CD14-positive monocyte (primary cell): ENCODE results near the gene NUBP2. TPM values are rescaled to one million over a fixed set of nuclear protein-coding genes. Genes with fewer than 3 reads are reported as not detected.

Experiments used
- DNase-seq, 3 donors: peaks; one replicate each; pipeline ENCODE4 v3.0.0-alpha.2; 2011 to 2022
- H2AFZ ChIP-seq: 2 replicates; pipeline ENCODE4 v1.6.0; 2012; ENCODE audit warnings: mild to moderate bottlenecking, low read depth, low read length, inconsistent platforms; ENCODE audit not compliant: insufficient read depth, poor library complexity, severe bottlenecking
- H3K27ac ChIP-seq, 2 donors: 1 replicate in 1 of 2; 2 replicates in 1 of 2; pipeline ENCODE4 v1.5.1; 2012 to 2013; ENCODE audit warnings: low read length in 2 of 2, control low read depth in 1 of 2, inconsistent platforms in 1 of 2, low read depth in 1 of 2, mild to moderate bottlenecking in 1 of 2
- H3K27me3 ChIP-seq, 2 donors: one replicate each; pipeline versions ENCODE4 v1.6.0 to v1.6.1; 2011 to 2013; ENCODE audit warnings: low read length in 2 of 2; ENCODE audit not compliant: control insufficient read depth in 2 of 2, insufficient read depth in 2 of 2
- H3K36me3 ChIP-seq, 2 donors: replicated peaks in 1 of 2; 1 replicate in 1 of 2; 2 replicates in 1 of 2; pipeline versions ENCODE4 v1.5.1 to v1.6.1; 2012 to 2013; ENCODE audit warnings: low read length in 2 of 2, control low read depth in 1 of 2, inconsistent platforms in 1 of 2, mild to moderate bottlenecking in 1 of 2; ENCODE audit not compliant: insufficient read depth in 2 of 2, control insufficient read depth in 1 of 2
- H3K4me1 ChIP-seq, 2 donors: 1 replicate in 1 of 2; 2 replicates in 1 of 2; pipeline versions ENCODE4 v1.5.1 to v1.6.1; 2012 to 2013; ENCODE audit warnings: low read length in 2 of 2, control low read depth in 1 of 2, inconsistent platforms in 1 of 2, mild to moderate bottlenecking in 1 of 2, moderate library complexity in 1 of 2; ENCODE audit not compliant: insufficient read depth in 2 of 2, control insufficient read depth in 1 of 2
- H3K4me2 ChIP-seq: replicated peaks from 2 replicates; pipeline ENCODE3; 2012; ENCODE audit warnings: low read length, moderate library complexity, mild to moderate bottlenecking; ENCODE audit not compliant: poor library complexity, severe bottlenecking; ENCODE audit errors: extremely low read depth
- H3K4me3 ChIP-seq, 3 experiments: fragments of 200-600 bp in 1 of 3; sonication (generic) in 1 of 3; replicated peaks in 1 of 3; 1 replicate in 2 of 3; 2 replicates in 1 of 3; pipeline ENCODE4 v1.5.1; 2011 to 2013; ENCODE audit warnings: low read length in 3 of 3, mild to moderate bottlenecking in 3 of 3, control low read depth in 2 of 3, low read depth in 2 of 3, inconsistent platforms in 1 of 3, moderate library complexity in 1 of 3
- H3K79me2 ChIP-seq: 2 replicates; pipeline ENCODE4 v1.6.0; 2012; ENCODE audit warnings: mild to moderate bottlenecking, control low read depth, inconsistent platforms, low read length, moderate library complexity; ENCODE audit not compliant: insufficient read depth
- H3K9ac ChIP-seq: 2 replicates; pipeline ENCODE4 v1.6.0; 2017; ENCODE audit warnings: low read length, mild to moderate bottlenecking; ENCODE audit not compliant: insufficient read depth, poor library complexity, severe bottlenecking
- H3K9me3 ChIP-seq, 2 donors: replicated peaks in 1 of 2; 1 replicate in 1 of 2; 2 replicates in 1 of 2; pipeline versions ENCODE4 v1.5.1 to v1.6.1; 2012 to 2013; ENCODE audit warnings: low read length in 2 of 2, control low read depth in 1 of 2; ENCODE audit not compliant: control insufficient read depth in 1 of 2, insufficient read depth in 1 of 2
- H4K20me1 ChIP-seq: 2 replicates; pipeline ENCODE4 v1.6.0; 2012; ENCODE audit warnings: mild to moderate bottlenecking, low read length, control low read depth, moderate library complexity; ENCODE audit not compliant: insufficient read depth
- H3K27ac Mint-ChIP-seq, 7 donors: one replicate each; pipeline ENCODE4 v1.8.0; 2020; ENCODE audit warnings: mild to moderate bottlenecking in 7 of 7, mixed read lengths in 7 of 7, moderate library complexity in 6 of 7, inconsistent platforms in 2 of 7
- H3K27me3 Mint-ChIP-seq, 3 donors: one replicate each; pipeline ENCODE4 v1.8.0; 2021 to 2022; ENCODE audit warnings: low read depth in 3 of 3, mild to moderate bottlenecking in 3 of 3, mixed read lengths in 3 of 3, moderate library complexity in 3 of 3, inconsistent platforms in 1 of 3
- H3K36me3 Mint-ChIP-seq, 2 donors: one replicate each; pipeline ENCODE4 v1.8.0; 2020; ENCODE audit warnings: mixed read lengths in 2 of 2, inconsistent platforms in 1 of 2, mild to moderate bottlenecking in 1 of 2
- H3K4me1 Mint-ChIP-seq: one replicate; pipeline ENCODE4 v1.8.0; 2020; ENCODE audit warnings: mild to moderate bottlenecking, mixed read lengths
- H3K4me3 Mint-ChIP-seq, 2 donors: one replicate each; pipeline ENCODE4 v1.8.0; 2020; ENCODE audit warnings: mild to moderate bottlenecking in 2 of 2, mixed read lengths in 2 of 2, moderate library complexity in 1 of 2
- H3K9me3 Mint-ChIP-seq, 7 donors: one replicate each; pipeline ENCODE4 v1.8.0; 2020 to 2022; ENCODE audit warnings: mixed read lengths in 7 of 7, mild to moderate bottlenecking in 6 of 7, moderate library complexity in 6 of 7, inconsistent platforms in 2 of 7
- WGBS: methylation state at CpG from one replicate; pipeline ENCODE4 v1.1.5; 2013; ENCODE audit warnings: missing lambda C conversion rate; ENCODE audit not compliant: insufficient coverage; 5-methylcytosine and 5-hydroxymethylcytosine counted together
- intact Hi-C, 2 donors: fragments of 100-400 bp; cut with micrococcal nuclease; formaldehyde crosslinking; loops; one replicate each; pipeline versions ENCODE4 v1.15.0 to v1.15.1; 2023
- polyA plus RNA-seq, 3 donors: library from polyadenylated mRNA; depleted of rRNA in 1 of 3; unstranded in 2 of 3; stranded (reverse) in 1 of 3; fragments of 300-500 nt in 2 of 3; fragments of >200 nt in 1 of 3; fragmentation: Illumina TruSeq in 2 of 3; gene quantifications; 1 replicate in 2 of 3; 2 replicates in 1 of 3; pipeline ENCODE4 v1.2.3, GENCODE V29; 2012 to 2021
- TF ChIP-seq, protein P1 (sequence below): fragments of 200-600 bp; IDR thresholded peaks from one replicate; pipeline ENCODE4 v1.8.0; 2022; ENCODE audit warnings: antibody characterized with exemption, mild to moderate bottlenecking

The NUBP2 gene
- polyA plus RNA-seq, 3 donors, result 34.4 to 69.5 (median 57.9) TPM

DNA sequence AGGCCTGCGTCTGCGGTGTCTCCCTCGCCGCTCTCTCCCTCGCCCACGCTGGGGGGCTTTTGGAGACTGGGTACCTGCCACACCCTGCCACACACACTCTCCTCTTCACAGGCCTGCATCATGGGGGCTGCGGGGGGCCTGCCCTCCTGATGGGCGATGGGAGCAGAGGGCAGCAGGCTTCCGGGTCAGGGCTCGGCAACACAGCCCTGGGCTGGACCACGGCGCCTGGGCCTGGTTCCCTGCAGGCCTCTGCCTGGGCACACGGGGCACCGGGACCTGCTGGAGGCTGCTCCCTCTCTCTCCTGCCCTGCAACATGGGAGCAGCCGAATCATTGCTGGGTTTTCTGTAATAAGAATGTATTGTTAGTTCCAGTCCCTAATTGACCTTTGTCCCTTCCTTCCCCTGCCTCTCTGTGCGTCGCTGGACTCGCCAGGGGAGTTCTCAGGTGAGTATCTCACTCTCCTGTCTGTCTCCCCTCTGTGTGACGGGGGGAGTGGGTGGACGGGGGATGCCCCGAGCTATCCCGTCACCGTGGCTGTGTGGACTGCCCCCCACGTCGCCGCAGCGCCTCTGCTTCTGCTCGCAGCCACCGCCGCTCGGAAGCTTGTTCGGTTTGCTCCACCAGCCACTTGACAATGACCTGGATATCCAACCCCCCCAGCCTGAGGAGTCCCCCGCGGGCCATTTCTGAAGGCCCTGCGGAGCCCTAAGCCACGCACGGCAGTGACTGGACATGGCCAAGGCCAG, 24.9 kb upstream of the NUBP2 start:
- Mint-ChIP-seq H3K9me3 (peaks cover 0 to 2% (median 0%) of the 10 kb centered on the region in 7 donors), H3K4me1 (no peaks in the 10 kb centered on the region), H3K4me3 (no peak overlapping the region), H3K27ac (peak overlapping the region in 1 of 7 donors; percentile 53), H3K27me3 (peaks cover 0 to 3% (median 2%) of the 10 kb centered on the region in 3 donors), H3K36me3 (peaks cover 46 to 87% of the 10 kb centered on the region in 2 donors)
- no peaks in the 10 kb centered on the region for H3K27me3 ChIP-seq
- H3K79me2 ChIP-seq, result no peaks in the 10 kb centered on the region
- no peaks in the 10 kb centered on the region for H3K9me3 ChIP-seq
- H3K4me1 ChIP-seq, result no peaks in the 10 kb centered on the region
- no peak for DNase-seq
- no peak overlapping the region for H2AFZ ChIP-seq
- WGBS, result 98% methylated on average over 28 of the region's 37 CpGs
- no peak overlapping the region for H3K4me3 ChIP-seq
- no peak overlapping the region for H3K4me2 ChIP-seq
- H3K9ac ChIP-seq, result no peak overlapping the region
- H3K27ac ChIP-seq, result no peak overlapping the region
- TF ChIP-seq, protein P1, sequence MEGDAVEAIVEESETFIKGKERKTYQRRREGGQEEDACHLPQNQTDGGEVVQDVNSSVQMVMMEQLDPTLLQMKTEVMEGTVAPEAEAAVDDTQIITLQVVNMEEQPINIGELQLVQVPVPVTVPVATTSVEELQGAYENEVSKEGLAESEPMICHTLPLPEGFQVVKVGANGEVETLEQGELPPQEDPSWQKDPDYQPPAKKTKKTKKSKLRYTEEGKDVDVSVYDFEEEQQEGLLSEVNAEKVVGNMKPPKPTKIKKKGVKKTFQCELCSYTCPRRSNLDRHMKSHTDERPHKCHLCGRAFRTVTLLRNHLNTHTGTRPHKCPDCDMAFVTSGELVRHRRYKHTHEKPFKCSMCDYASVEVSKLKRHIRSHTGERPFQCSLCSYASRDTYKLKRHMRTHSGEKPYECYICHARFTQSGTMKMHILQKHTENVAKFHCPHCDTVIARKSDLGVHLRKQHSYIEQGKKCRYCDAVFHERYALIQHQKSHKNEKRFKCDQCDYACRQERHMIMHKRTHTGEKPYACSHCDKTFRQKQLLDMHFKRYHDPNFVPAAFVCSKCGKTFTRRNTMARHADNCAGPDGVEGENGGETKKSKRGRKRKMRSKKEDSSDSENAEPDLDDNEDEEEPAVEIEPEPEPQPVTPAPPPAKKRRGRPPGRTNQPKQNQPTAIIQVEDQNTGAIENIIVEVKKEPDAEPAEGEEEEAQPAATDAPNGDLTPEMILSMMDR, result no peak
- intact Hi-C loops, result no loop called here
- H4K20me1 ChIP-seq, result peaks cover 10% of the 10 kb centered on the region
- peaks cover 58 to 83% of the 10 kb centered on the region in 2 donors for H3K36me3 ChIP-seq

DNA sequence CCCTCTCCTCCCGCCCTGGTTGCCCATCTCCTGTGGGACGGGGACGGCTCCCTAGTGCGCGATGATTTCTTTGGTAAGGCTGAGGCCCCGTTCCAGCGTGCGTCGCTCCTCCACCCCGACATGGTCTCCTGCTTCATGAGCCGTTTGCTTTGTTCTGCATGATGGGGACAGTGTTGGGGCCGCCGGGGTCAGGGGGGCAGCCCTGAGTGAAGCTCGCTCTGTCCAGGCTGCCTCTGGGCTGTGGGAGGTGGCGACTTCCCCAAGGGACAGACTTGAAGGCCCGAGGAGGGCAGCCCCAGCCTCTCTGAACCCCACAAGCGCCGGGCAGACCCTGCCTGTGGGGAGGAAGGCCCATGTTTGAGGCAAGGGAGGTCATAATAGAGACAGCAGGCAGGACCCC, 23.8 kb upstream of the NUBP2 start:
- WGBS, result 95% methylated on average over 13 of the region's 18 CpGs
- Mint-ChIP-seq H3K4me3 (no peak overlapping the region), H3K9me3 (peaks cover 0 to 2% (median 0%) of the 10 kb centered on the region in 7 donors), H3K36me3 (peaks cover 45 to 85% of the 10 kb centered on the region in 2 donors), H3K27ac (no peak overlapping the region), H3K4me1 (no peaks in the 10 kb centered on the region), H3K27me3 (peaks cover 0 to 3% (median 2%) of the 10 kb centered on the region in 3 donors)
- no peak overlapping the region for H3K4me2 ChIP-seq
- no peak overlapping the region for H3K9ac ChIP-seq
- peaks cover 15% of the 10 kb centered on the region for H4K20me1 ChIP-seq
- no peak for DNase-seq
- no peaks in the 10 kb centered on the region for H3K27me3 ChIP-seq
- TF ChIP-seq, protein P1, result no peak
- no peaks in the 10 kb centered on the region for H3K4me1 ChIP-seq
- intact Hi-C loops, result no loop called here
- no peak overlapping the region for H3K27ac ChIP-seq
- no peak overlapping the region for H3K4me3 ChIP-seq
- no peaks in the 10 kb centered on the region for H3K79me2 ChIP-seq
- H3K9me3 ChIP-seq, result no peaks in the 10 kb centered on the region
- H3K36me3 ChIP-seq, result peaks cover 63 to 84% of the 10 kb centered on the region in 2 donors
- no peak overlapping the region for H2AFZ ChIP-seq
